WTC11 (cell line): ENCODE measurements around the gene GMPR2. TPM values are rescaled to one million over a fixed set of nuclear protein-coding genes. Genes with fewer than 3 reads are reported as not detected.

Experiments used
- ATAC-seq: fragments of 200-7000 bp; cut with Tn5 transposase; 2 replicates; pipeline ENCODE4 v1.10.0; 2021; ENCODE audit warnings: mild to moderate bottlenecking, moderate library complexity
- CTCF ChIA-PET: fragments of 300-600 bp; sonication (Branson Sonifier 250); formaldehyde crosslinking; loops from one replicate; lab custom pipeline; 2021; ENCODE audit warnings: antibody characterized with exemption; lab: Charles Lee
- POLR2A ChIA-PET: fragments of 350-600 bp; sonication (Branson Sonifier 250); formaldehyde crosslinking; loops from one replicate; lab custom pipeline; 2021; ENCODE audit warnings: antibody characterized with exemption; lab: Charles Lee
- DNase-seq: peaks from one replicate; pipeline ENCODE4 v3.0.0; 2021; ENCODE audit warnings: low spot score
- H3K27ac Mint-ChIP-seq: 2 replicates; pipeline ENCODE4 v1.8.0; 2021; ENCODE audit warnings: mixed read lengths
- H3K27me3 Mint-ChIP-seq: 2 replicates; pipeline ENCODE4 v1.8.0; 2021; ENCODE audit warnings: low read depth, mild to moderate bottlenecking, moderate library complexity, mixed read lengths
- H3K36me3 Mint-ChIP-seq: 2 replicates; pipeline ENCODE4 v1.8.0; 2021; ENCODE audit warnings: mixed read lengths
- H3K4me1 Mint-ChIP-seq: 2 replicates; pipeline ENCODE4 v1.8.0; 2022; ENCODE audit warnings: mixed read lengths
- H3K4me3 Mint-ChIP-seq: 2 replicates; pipeline ENCODE4 v1.8.0; 2021; ENCODE audit warnings: mild to moderate bottlenecking, moderate library complexity, mixed read lengths
- H3K9me3 Mint-ChIP-seq: 2 replicates; pipeline ENCODE4 v1.8.0; 2021; ENCODE audit warnings: mixed read lengths
- EMX1 ChIP-seq: fragments of 250-450 bp; sonication (Bioruptor Pico); IDR thresholded peaks from 2 replicates; pipeline ENCODE4 v1.8.0; 2021; ENCODE audit warnings: mild to moderate bottlenecking
- JAZF1 ChIP-seq: fragments of 250-450 bp; sonication (Bioruptor Pico); IDR thresholded peaks from 2 replicates; pipeline ENCODE4 v1.9.0; 2021; ENCODE audit warnings: moderate library complexity, mild to moderate bottlenecking, inconsistent platforms
- NFYB ChIP-seq: sonication (generic); formaldehyde crosslinking; conservative IDR thresholded peaks from 2 replicates; pipeline ENCODE4 v1.8.0; 2022; ENCODE audit warnings: low read depth, missing genetic modification reagents
- SMAD4 ChIP-seq: sonication (generic); formaldehyde crosslinking; IDR thresholded peaks from 2 replicates; pipeline ENCODE4 v1.8.0; 2022; ENCODE audit warnings: mild to moderate bottlenecking, missing genetic modification reagents
- SOX15 ChIP-seq: fragments of 250-450 bp; sonication (Bioruptor Pico); IDR thresholded peaks from 2 replicates; pipeline ENCODE4 v1.9.0; 2021; ENCODE audit warnings: mild to moderate bottlenecking
- SP1 ChIP-seq: sonication (generic); formaldehyde crosslinking; conservative IDR thresholded peaks from 2 replicates; pipeline ENCODE4 v1.8.1; 2022; ENCODE audit warnings: missing genetic modification reagents
- TEAD1 ChIP-seq: sonication (generic); formaldehyde crosslinking; IDR thresholded peaks from 2 replicates; pipeline ENCODE4 v1.8.0; 2022; ENCODE audit warnings: mild to moderate bottlenecking, missing genetic modification reagents
- TP53 ChIP-seq: sonication (generic); formaldehyde crosslinking; IDR thresholded peaks from 2 replicates; pipeline ENCODE4 v1.8.1; 2023; ENCODE audit warnings: mild to moderate bottlenecking, missing genetic modification reagents
- ZNF263 ChIP-seq: sonication (generic); formaldehyde crosslinking; IDR thresholded peaks from 2 replicates; pipeline ENCODE4 v1.8.1; 2022; ENCODE audit warnings: low read depth, mild to moderate bottlenecking, moderate library complexity, missing genetic modification reagents
- ZNF671 ChIP-seq: fragments of 250-450 bp; sonication (Bioruptor Pico); IDR thresholded peaks from 2 replicates; pipeline ENCODE4 v1.8.0; 2021; ENCODE audit warnings: mild to moderate bottlenecking
- total RNA-seq: library from RNA; stranded (reverse); gene quantifications from 3 replicates; pipeline ENCODE4 v1.2.3, GENCODE V29; 2021
- TF ChIP-seq, protein P1 (sequence below): sonication (generic); formaldehyde crosslinking; IDR thresholded peaks from 2 replicates; pipeline ENCODE4 v1.8.1; 2022; ENCODE audit warnings: missing genetic modification reagents, borderline replicate concordance
- TF ChIP-seq, protein P2 (sequence below): sonication (generic); formaldehyde crosslinking; IDR thresholded peaks from 2 replicates; pipeline ENCODE4 v1.8.0; 2022; ENCODE audit warnings: mild to moderate bottlenecking, missing genetic modification reagents
- TF ChIP-seq, protein P3 (sequence below): sonication (generic); formaldehyde crosslinking; IDR thresholded peaks from 2 replicates; pipeline ENCODE4 v1.8.0; 2022; ENCODE audit warnings: mild to moderate bottlenecking, missing genetic modification reagents
- TF ChIP-seq, protein P4 (sequence below): sonication (generic); formaldehyde crosslinking; IDR thresholded peaks from 2 replicates; pipeline ENCODE4 v1.8.0; 2022; ENCODE audit warnings: mild to moderate bottlenecking, missing genetic modification reagents
- TF ChIP-seq, protein P5 (sequence below): fragments of 250-450 bp; sonication (Bioruptor Pico); IDR thresholded peaks from 2 replicates; pipeline ENCODE4 v1.9.0; 2021; ENCODE audit warnings: mild to moderate bottlenecking
- TF ChIP-seq, protein P6 (sequence below): sonication (generic); formaldehyde crosslinking; conservative IDR thresholded peaks from 2 replicates; pipeline ENCODE4 v1.8.1; 2022; ENCODE audit warnings: mild to moderate bottlenecking, missing genetic modification reagents
- TF ChIP-seq, protein P7 (sequence below): fragments of 200-600 bp; IDR thresholded peaks from 2 replicates; pipeline ENCODE4 v1.8.0; 2022; ENCODE audit warnings: antibody characterized with exemption

GMPR2 gene
- total RNA-seq, 1 experiment from 2014 or later: 82.3 TPM

DNA sequence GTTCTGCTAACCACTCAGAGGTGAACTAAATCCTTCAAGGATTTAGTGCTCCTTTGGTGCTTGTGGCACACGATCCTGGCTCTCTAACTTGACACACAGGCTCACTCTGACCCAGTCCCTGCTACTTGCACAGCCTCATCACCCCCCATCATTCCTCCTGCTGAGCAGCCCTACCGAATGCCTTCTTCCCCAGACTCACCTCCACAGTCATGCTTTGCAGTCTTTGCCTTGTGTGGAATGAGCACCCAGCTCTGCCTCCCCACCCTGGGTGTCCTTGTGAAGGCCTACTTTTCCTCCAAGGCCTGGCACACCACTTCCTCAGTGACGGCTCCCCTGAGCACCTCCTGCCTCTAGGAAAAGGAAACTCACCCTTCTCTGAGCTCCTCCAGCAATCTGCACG is 17.6 kb downstream of the GMPR2 start (continued):
- TF ChIP-seq TEAD1 (CRISPR knock-in tag): no peak
- TF ChIP-seq SP1 (CRISPR knock-in tag): no peak
- TF ChIP-seq, protein P1, sequence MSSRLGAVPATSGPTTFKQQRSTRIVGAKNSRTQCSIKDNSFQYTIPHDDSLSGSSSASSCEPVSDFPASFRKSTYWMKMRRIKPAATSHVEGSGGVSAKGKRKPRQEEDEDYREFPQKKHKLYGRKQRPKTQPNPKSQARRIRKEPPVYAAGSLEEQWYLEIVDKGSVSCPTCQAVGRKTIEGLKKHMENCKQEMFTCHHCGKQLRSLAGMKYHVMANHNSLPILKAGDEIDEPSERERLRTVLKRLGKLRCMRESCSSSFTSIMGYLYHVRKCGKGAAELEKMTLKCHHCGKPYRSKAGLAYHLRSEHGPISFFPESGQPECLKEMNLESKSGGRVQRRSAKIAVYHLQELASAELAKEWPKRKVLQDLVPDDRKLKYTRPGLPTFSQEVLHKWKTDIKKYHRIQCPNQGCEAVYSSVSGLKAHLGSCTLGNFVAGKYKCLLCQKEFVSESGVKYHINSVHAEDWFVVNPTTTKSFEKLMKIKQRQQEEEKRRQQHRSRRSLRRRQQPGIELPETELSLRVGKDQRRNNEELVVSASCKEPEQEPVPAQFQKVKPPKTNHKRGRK (CRISPR knock-in tag): no peak

DNA sequence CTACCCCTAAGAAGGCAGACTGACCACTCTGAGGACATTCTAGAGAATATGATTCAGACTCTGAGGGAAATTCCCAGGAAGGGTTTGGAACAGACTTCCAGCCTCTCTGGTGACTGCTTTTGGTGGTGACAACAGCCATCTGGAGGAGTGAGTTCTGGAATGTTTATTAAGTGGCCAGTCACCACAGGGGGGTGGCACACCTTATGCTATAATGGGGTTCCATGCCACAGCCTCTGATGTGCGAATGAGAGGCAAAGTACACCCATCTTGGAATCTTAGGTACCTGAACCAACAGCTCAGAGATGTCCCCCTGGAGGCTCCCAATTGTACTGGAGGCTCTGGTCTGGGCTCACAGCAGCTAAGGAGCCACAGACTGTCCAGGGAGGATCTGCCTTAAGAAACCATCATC is 19.2 kb downstream of the GMPR2 start:
- H3K4me3 Mint-ChIP-seq: no peak overlapping the region
- H3K27ac Mint-ChIP-seq: no peak overlapping the region
- H3K36me3 Mint-ChIP-seq: no peaks in the 10 kb centered on the region
- peaks cover 11% of the 10 kb centered on the region for H3K27me3 Mint-ChIP-seq
- ChIA-PET POLR2A (interaction anchor here (1.0 to 1.1 kb wide), 2 partner anchors 9 to 19 kb away, joined by 3 to 4 read pairs; partner anchors contain the start of gene TINF2), CTCF (interaction anchor here (0.6 to 3.8 kb wide), 7 partner anchors 10 to 185 kb away, joined by 3 to 26 read pairs (median 4); partner anchors contain the start of genes CIDEB and TINF2)
- no peaks in the 10 kb centered on the region for H3K4me1 Mint-ChIP-seq
- ATAC-seq (peak; percentile 65), DNase-seq (no peak)
- H3K9me3 Mint-ChIP-seq: no peaks in the 10 kb centered on the region
- TF ChIP-seq EMX1 (CRISPR knock-in tag) (no peak), SOX15 (no peak), SMAD4 (no peak), ZNF671 (no peak), JAZF1 (CRISPR knock-in tag) (no peak), TP53 (no peak), NFYB (CRISPR knock-in tag) (no peak), ZNF263 (CRISPR knock-in tag) (no peak)
- TF ChIP-seq, protein P2, sequence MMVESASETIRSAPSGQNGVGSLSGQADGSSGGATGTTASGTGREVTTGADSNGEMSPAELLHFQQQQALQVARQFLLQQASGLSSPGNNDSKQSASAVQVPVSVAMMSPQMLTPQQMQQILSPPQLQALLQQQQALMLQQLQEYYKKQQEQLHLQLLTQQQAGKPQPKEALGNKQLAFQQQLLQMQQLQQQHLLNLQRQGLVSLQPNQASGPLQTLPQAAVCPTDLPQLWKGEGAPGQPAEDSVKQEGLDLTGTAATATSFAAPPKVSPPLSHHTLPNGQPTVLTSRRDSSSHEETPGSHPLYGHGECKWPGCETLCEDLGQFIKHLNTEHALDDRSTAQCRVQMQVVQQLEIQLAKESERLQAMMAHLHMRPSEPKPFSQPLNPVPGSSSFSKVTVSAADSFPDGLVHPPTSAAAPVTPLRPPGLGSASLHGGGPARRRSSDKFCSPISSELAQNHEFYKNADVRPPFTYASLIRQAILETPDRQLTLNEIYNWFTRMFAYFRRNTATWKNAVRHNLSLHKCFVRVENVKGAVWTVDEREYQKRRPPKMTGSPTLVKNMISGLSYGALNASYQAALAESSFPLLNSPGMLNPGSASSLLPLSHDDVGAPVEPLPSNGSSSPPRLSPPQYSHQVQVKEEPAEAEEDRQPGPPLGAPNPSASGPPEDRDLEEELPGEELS (CRISPR knock-in tag): no peak
- TF ChIP-seq, protein P3, sequence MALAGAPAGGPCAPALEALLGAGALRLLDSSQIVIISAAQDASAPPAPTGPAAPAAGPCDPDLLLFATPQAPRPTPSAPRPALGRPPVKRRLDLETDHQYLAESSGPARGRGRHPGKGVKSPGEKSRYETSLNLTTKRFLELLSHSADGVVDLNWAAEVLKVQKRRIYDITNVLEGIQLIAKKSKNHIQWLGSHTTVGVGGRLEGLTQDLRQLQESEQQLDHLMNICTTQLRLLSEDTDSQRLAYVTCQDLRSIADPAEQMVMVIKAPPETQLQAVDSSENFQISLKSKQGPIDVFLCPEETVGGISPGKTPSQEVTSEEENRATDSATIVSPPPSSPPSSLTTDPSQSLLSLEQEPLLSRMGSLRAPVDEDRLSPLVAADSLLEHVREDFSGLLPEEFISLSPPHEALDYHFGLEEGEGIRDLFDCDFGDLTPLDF (CRISPR knock-in tag): no peak
- TF ChIP-seq, protein P4, sequence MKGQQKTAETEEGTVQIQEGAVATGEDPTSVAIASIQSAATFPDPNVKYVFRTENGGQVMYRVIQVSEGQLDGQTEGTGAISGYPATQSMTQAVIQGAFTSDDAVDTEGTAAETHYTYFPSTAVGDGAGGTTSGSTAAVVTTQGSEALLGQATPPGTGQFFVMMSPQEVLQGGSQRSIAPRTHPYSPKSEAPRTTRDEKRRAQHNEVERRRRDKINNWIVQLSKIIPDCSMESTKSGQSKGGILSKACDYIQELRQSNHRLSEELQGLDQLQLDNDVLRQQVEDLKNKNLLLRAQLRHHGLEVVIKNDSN (CRISPR knock-in tag): no peak
- TF ChIP-seq, protein P5, sequence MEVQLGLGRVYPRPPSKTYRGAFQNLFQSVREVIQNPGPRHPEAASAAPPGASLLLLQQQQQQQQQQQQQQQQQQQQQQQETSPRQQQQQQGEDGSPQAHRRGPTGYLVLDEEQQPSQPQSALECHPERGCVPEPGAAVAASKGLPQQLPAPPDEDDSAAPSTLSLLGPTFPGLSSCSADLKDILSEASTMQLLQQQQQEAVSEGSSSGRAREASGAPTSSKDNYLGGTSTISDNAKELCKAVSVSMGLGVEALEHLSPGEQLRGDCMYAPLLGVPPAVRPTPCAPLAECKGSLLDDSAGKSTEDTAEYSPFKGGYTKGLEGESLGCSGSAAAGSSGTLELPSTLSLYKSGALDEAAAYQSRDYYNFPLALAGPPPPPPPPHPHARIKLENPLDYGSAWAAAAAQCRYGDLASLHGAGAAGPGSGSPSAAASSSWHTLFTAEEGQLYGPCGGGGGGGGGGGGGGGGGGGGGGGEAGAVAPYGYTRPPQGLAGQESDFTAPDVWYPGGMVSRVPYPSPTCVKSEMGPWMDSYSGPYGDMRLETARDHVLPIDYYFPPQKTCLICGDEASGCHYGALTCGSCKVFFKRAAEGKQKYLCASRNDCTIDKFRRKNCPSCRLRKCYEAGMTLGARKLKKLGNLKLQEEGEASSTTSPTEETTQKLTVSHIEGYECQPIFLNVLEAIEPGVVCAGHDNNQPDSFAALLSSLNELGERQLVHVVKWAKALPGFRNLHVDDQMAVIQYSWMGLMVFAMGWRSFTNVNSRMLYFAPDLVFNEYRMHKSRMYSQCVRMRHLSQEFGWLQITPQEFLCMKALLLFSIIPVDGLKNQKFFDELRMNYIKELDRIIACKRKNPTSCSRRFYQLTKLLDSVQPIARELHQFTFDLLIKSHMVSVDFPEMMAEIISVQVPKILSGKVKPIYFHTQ (CRISPR knock-in tag): no peak
- TF ChIP-seq, protein P6, sequence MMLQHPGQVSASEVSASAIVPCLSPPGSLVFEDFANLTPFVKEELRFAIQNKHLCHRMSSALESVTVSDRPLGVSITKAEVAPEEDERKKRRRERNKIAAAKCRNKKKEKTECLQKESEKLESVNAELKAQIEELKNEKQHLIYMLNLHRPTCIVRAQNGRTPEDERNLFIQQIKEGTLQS (CRISPR knock-in tag): no peak
- TF ChIP-seq, protein P7, sequence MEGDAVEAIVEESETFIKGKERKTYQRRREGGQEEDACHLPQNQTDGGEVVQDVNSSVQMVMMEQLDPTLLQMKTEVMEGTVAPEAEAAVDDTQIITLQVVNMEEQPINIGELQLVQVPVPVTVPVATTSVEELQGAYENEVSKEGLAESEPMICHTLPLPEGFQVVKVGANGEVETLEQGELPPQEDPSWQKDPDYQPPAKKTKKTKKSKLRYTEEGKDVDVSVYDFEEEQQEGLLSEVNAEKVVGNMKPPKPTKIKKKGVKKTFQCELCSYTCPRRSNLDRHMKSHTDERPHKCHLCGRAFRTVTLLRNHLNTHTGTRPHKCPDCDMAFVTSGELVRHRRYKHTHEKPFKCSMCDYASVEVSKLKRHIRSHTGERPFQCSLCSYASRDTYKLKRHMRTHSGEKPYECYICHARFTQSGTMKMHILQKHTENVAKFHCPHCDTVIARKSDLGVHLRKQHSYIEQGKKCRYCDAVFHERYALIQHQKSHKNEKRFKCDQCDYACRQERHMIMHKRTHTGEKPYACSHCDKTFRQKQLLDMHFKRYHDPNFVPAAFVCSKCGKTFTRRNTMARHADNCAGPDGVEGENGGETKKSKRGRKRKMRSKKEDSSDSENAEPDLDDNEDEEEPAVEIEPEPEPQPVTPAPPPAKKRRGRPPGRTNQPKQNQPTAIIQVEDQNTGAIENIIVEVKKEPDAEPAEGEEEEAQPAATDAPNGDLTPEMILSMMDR: no peak
